ENCODE results near the gene MAGI2. TPM values are rescaled to one million over a fixed set of nuclear protein-coding genes. Genes with fewer than 3 reads are reported as not detected.

MAGI2 gene
- total and polyA plus RNA-seq, 2 donors from 2014 or later: 4.4 to 9.0 TPM

GRCh38 chr7:78234634-78235033 is 1218.8 kb downstream of the MAGI2 start:
- Histone ChIP-seq H3K9ac (ENCODE audit: low read length in 3 of 3) (no peak overlapping the region), H3K27ac (ENCODE audit: low read depth in 2 of 2, low read length in 2 of 2) (no peak overlapping the region), H3K4me3 (ENCODE audit: low read length in 3 of 3) (no peak overlapping the region), H3K36me3 (ENCODE audit: control insufficient read depth in 2 of 3, insufficient read depth in 3 of 3, low read length in 3 of 3) (no peaks in the 10 kb centered on the region), H3K4me1 (ENCODE audit: control insufficient read depth in 2 of 3, insufficient read depth in 2 of 3, low read depth in 1 of 3, low read length in 3 of 3) (no peaks in the 10 kb centered on the region), H3K27me3 (ENCODE audit: control insufficient read depth, insufficient read depth, low read length) (no peaks in the 10 kb centered on the region), H3K9me3 (ENCODE audit: control insufficient read depth in 2 of 3, insufficient read depth in 1 of 3, low read length in 3 of 3) (no peaks in the 10 kb centered on the region)
- FAIRE-seq: no peak
- TF ChIP-seq CTCF (IDR thresholded peaks at IDR 0.05; ENCODE audit: borderline replicate concordance, extremely low read depth, insufficient read depth): no peak
- intact Hi-C loops (cut with DNase I): no loop called here
- DNase-seq: no peak

- Histone ChIP-seq H3K4me1 (ENCODE audit: control insufficient read depth in 2 of 3, insufficient read depth in 2 of 3, low read depth in 1 of 3, low read length in 3 of 3) (no peaks in the 10 kb centered on the region), H3K27ac (ENCODE audit: low read depth in 2 of 2, low read length in 2 of 2) (no peak overlapping the region), H3K36me3 (ENCODE audit: control insufficient read depth in 2 of 3, insufficient read depth in 3 of 3, low read length in 3 of 3) (no peaks in the 10 kb centered on the region), H3K4me3 (ENCODE audit: low read length in 3 of 3) (no peak overlapping the region), H3K27me3 (ENCODE audit: control insufficient read depth, insufficient read depth, low read length) (no peaks in the 10 kb centered on the region), H3K9ac (ENCODE audit: low read length in 3 of 3) (no peak overlapping the region), H3K9me3 (ENCODE audit: control insufficient read depth in 2 of 3, insufficient read depth in 1 of 3, low read length in 3 of 3) (no peaks in the 10 kb centered on the region)
- no peak for DNase-seq
- no peak for TF ChIP-seq CTCF (IDR thresholded peaks at IDR 0.05; ENCODE audit: borderline replicate concordance, extremely low read depth, insufficient read depth)
- no peak for FAIRE-seq
- intact Hi-C loops (cut with DNase I): no loop called here
Observed at GRCh38 chr7:78232806-78233205, 1220.7 kb downstream of the MAGI2 start.

- DNase-seq (peak in 3 of 5 donors; percentile 43 to 58 (median 56)), FAIRE-seq (no peak)
- intact Hi-C loops (cut with DNase I): no loop called here
- Histone ChIP-seq H3K4me1 (ENCODE audit: control insufficient read depth in 2 of 3, insufficient read depth in 2 of 3, low read depth in 1 of 3, low read length in 3 of 3) (no peaks in the 10 kb centered on the region), H3K27me3 (ENCODE audit: control insufficient read depth, insufficient read depth, low read length) (no peaks in the 10 kb centered on the region), H3K9me3 (ENCODE audit: control insufficient read depth in 2 of 3, insufficient read depth in 1 of 3, low read length in 3 of 3) (no peaks in the 10 kb centered on the region), H3K4me3 (ENCODE audit: low read length in 3 of 3) (no peak overlapping the region), H3K27ac (ENCODE audit: low read depth in 2 of 2, low read length in 2 of 2) (no peak overlapping the region), H3K36me3 (ENCODE audit: control insufficient read depth in 2 of 3, insufficient read depth in 3 of 3, low read length in 3 of 3) (no peaks in the 10 kb centered on the region), H3K9ac (ENCODE audit: low read length in 3 of 3) (no peak overlapping the region)
- peak; percentile 47 for TF ChIP-seq CTCF (IDR thresholded peaks at IDR 0.05; ENCODE audit: borderline replicate concordance, extremely low read depth, insufficient read depth)
Observed at GRCh38 chr7:78226059-78226719, 1227.3 kb downstream of the MAGI2 start.

- no peak overlapping the region for H3K4me3 ChIP-seq (ENCODE audit: low read length in 3 of 3)
- no peak overlapping the region for H3K27ac ChIP-seq (ENCODE audit: low read depth in 2 of 2, low read length in 2 of 2)
- H3K9ac ChIP-seq (ENCODE audit: low read length in 3 of 3): no peak overlapping the region
- no peaks in the 10 kb centered on the region for H3K36me3 ChIP-seq (ENCODE audit: control insufficient read depth in 2 of 3, insufficient read depth in 3 of 3, low read length in 3 of 3)
- FAIRE-seq (no peak), DNase-seq (peak in 2 of 5 donors; percentile 17 to 50)
- H3K4me1 ChIP-seq (ENCODE audit: control insufficient read depth in 2 of 3, insufficient read depth in 2 of 3, low read depth in 1 of 3, low read length in 3 of 3): no peaks in the 10 kb centered on the region
- intact Hi-C loops (cut with DNase I): no loop called here
- no peaks in the 10 kb centered on the region for H3K9me3 ChIP-seq (ENCODE audit: control insufficient read depth in 2 of 3, insufficient read depth in 1 of 3, low read length in 3 of 3)
- TF ChIP-seq CTCF (IDR thresholded peaks at IDR 0.05; ENCODE audit: borderline replicate concordance, extremely low read depth, insufficient read depth): no peak
- no peaks in the 10 kb centered on the region for H3K27me3 ChIP-seq (ENCODE audit: control insufficient read depth, insufficient read depth, low read length)
Observed at GRCh38 chr7:78225534-78225933, 1227.9 kb downstream of the MAGI2 start.
